CD1c-positive myeloid dendritic cell (primary cell): ENCODE results near the gene TMC5.
"Not testable (repeated sequence)": the region's sequence is repeated elsewhere in the genome, so short reads cannot be mapped to it uniquely, and the experiment has no call there.

Source experiments
- DNase-seq: peaks from one replicate; pipeline ENCODE4 v3.0.0-alpha.2; 2016; ENCODE audit errors: extremely low spot score

Gene TMC5

DNA sequence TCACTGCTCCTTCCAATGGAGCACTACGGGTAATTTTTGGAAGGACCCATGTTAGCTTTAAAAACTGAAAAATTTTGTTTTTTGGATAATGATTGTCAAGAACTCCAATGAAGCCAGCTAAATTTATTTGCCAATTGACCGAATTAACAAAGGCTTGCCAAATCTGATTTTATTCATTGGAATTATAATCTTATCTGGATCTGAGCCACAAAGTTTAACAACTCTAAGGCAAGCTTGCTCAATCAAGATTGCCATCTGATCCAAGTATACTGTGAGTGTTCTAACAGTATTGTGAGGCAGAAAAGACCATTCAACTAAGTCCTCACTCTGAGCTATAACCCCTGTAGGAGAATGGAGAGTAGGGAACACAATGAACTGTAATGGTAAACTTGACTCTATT is 20.3 kb upstream of the TMC5 start:
- not testable (repeated sequence) for DNase-seq

DNA sequence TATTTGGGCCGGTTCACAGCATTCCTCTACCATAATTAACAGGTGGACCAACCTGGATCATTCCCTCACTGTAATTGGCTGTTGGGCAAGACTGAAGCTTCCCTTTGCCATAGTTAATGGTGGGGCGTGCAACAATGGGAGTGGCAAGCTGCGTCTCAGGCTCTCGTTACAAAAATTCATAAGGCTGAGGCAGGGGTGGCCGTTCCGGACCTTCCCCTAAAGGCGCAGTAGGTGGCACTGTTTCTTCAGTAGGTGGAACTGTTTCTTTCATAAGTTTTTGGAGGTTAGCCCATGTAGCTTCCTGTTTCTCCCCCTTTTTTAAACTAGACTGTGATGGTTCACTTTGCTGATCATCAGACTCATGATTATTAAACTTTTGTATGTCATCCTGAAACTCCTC is 17.0 kb upstream of the TMC5 start:
- no peak for DNase-seq

DNA sequence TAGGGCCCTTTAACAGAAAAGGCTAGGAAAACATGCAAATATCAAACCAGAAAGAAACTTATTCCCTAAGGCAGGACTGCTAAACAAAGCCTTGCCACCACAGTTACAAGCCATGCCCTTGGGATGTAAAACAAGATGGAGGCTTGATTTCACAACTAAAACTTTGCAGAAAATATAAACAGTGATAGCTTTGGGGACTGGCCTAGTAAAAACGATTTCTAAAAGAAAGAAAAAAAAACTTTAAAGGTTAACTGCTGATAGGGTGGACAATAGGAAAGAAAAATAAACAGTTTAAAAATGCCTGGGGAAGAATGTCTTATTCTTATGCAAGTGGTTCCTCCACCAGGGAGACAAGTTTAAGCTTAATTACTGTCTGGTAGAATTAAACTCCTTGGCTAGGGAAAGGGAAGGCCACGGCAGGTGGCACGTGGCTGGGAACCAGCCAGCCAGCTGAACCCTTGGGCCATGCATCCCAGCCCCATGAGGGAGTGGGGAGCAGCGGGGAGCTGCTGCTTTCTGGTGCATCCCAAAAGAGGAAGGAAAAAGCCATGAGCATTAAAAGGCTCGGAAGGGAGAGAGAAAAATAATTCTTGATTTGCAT is 10.7 kb upstream of the TMC5 start:
- DNase-seq, result no peak

- peak; percentile 15 for DNase-seq
Observed at GRCh38 chr16:19410435-19411171, 7.1 kb upstream of the TMC5 start.

GRCh38 chr16:19411298-19411697 is 6.4 kb upstream of the TMC5 start:
- DNase-seq, result no peak

GRCh38 chr16:19412055-19412454 is 5.6 kb upstream of the TMC5 start:
- DNase-seq, result not testable (repeated sequence)

DNA sequence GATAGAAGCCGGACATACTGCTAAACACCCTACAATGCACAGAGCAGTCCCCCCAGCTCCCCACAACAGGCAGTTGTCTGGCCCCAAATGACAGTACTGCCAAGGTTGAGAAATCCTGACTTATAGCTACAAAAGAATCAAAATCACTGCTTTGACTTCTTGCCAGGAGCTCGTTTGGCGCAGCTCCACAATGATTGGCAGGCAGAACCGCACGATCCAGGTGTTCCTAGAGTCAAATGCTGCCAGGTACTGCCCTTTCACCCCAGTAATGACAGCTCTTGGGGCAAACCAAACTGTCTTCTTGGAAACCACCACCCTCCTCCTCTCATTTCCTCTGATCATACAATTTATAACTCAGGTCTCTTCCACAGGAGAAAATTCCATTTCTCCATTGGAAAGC is 2.2 kb upstream of the TMC5 start:
- no peak for DNase-seq

GRCh38 chr16:19415918-19416317 is 1.8 kb upstream of the TMC5 start:
- no peak for DNase-seq

GRCh38 chr16:19418200-19418599 is 517 bp downstream of the TMC5 start:
- DNase-seq, result no peak

DNA sequence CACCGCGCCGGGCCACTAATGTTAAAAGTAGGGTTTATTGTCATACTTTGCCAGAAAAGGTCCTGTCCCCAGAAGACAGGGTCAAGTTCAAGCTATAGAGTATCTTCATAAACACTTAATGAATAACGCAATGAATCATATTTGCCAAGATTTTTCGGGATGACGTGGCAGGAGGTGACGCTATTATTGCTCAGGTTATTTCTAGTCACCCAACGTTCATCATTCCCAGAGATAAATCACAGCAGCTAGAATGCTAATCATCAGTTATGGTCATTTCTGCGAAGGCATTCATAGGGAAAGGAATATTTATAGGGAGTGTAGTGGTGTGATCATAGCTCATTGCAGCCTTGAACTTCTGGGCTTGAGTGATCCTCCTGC is 2.0 kb downstream of the TMC5 start:
- DNase-seq, result no peak

- DNase-seq, result no peak
Observed at GRCh38 chr16:19424478-19424877, 6.8 kb downstream of the TMC5 start.

GRCh38 chr16:19430345-19430744 is 12.7 kb downstream of the TMC5 start:
- DNase-seq, result no peak

GRCh38 chr16:19431636-19432340 is 14.1 kb downstream of the TMC5 start:
- peak; percentile 57 for DNase-seq

GRCh38 chr16:19432429-19432828 is 14.7 kb downstream of the TMC5 start:
- DNase-seq, result peak; percentile 48

DNA sequence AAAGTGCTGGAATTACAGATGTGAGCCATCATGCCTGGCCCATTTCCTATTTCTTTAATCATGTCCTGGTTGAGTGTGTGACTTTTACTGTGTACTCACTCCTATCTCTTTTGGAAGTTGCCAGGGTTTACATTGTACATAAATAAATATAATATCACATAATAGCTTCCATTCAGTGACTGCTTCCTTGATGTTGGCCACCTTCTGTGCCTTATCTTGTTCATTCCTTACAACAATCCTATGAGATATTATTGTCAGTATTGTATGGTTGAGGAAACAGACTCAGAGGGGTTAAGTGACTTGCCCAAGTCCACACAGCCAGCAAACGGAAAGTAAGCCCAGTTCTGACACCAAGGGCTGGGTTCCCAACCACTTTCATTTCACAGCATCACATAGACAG is 16.9 kb downstream of the TMC5 start:
- DNase-seq, result no peak

GRCh38 chr16:19436540-19436939 is 18.9 kb downstream of the TMC5 start:
- no peak for DNase-seq

DNA sequence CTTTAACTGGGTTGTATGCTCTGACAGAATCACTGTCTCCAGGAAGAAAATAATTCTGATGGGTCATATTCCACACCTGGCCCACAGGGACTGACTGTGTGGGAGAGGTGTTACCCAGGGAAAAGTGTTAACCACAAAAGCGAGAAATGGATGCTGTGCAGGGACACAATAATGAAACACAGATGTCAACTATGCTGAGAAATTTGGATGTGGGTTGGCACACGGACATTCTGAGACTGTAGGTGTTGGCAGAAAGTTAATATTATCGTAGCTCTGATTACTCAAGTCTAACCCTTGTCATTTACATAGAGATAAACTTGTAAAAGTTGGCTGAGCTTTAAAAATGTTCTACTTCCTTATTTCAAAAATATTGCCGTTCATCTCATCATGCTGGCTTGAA is 19.6 kb downstream of the TMC5 start:
- DNase-seq, result no peak

- no peak for DNase-seq
Observed at GRCh38 chr16:19438739-19439138, 21.1 kb downstream of the TMC5 start.

DNA sequence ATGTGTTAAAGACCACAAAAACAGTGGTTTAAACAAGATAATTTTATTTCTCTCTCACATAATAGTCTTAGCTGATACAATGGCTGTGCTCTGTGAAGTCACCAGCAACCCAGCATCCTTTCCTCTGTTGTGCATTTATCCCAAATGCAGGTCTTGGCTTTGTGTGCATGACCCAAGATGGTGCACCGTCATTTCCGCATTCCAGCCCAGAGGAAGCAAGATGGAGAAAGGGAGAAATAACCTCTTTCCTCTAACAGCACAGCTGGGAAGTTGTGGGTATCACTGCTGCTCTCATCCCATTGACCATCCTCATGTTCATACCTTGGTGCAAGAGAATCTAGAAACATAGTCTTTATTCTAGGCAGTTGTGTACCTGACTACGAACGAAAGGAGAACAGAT is 21.8 kb downstream of the TMC5 start:
- DNase-seq, result no peak

DNA sequence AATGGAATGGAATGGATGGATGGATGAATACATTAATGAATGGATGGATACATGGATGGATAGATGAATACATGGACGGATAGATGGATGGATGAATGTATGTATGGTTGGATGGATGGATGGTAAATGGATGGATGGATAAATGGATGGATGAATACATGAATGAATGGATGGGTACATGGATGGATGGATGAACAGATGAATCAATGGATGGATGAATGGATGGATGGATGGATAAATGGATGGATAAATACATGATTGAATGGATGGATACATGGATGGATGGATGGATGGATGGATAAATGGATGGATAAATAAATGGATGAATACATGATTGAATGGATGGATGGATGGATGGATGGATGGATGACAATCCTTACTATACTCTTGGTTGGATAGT is 26.0 kb downstream of the TMC5 start:
- DNase-seq, result no peak

DNA sequence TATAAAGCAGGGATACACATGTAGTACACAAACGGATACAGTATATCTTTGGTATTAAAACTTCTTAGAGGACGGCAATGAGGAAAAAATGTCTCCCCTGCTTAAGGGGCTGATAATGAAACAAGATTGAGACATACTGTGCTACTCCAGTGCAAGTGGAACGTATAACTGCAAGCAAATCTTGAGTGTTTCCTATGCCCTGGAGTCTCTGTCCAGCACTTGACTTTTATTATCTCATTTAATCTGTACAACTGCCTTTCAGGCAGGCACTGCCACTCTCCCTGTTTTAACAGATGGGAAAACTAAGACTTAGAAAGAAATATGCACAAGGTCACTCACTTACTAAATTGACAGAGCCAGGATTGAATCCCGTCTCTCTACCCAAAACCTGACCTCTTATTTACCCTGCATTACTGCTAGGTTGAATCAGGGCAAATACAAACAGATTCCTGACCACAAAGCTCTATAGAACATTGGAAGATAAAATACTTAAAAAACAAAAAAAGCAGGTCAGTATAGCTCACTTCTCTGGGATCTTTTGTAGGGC is 28.7 kb downstream of the TMC5 start:
- DNase-seq, result no peak

DNA sequence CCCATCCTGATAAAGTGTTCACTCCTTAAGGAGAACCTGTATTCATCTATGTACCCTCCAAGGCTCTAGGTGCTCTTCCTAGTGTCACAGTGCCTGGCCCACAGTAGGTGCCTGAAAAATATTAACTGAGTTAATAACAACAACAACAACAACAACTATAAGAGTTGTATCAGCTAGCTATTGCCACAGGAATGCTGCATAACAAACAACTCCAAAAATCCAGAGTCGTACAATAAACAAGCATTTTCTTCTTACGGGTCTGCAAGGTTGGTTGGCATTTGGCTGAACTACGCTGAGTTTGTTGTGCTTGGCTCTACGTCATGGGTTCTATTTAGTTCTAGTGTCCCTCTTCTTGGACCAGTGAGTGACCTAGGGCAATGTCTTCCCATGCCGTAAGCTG is 29.2 kb downstream of the TMC5 start:
- no peak for DNase-seq

DNA sequence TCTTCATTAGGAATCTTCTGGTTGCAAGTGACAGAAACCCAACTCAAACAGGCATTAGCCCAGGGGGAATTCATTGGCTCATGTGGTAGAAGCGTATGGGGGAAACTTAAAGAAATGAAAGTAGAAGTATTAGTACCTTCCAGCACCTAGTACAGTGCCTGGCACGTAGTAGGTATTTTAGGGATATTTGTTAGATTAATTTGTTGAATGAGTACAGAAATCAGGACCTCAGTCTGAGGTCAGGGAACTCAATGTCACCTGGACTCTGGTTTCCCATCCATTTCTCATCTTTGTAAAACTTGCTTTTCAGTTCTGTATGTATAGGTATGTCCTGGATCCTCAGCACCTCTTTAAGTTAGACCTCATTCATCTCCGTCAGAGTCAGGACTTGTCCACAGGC is 32.5 kb downstream of the TMC5 start:
- DNase-seq, result no peak
